Endodermal cell (in vitro differentiated cells): Measurements from ENCODE around the gene NUDT6. TPM values are rescaled to one million over a fixed set of nuclear protein-coding genes. Genes with fewer than 3 reads are reported as not detected.
A peak's percentile ranks its signal among the peaks of the same experiment; 100 is the strongest.

ENCODE experiments used
- DNase-seq: peaks from one replicate; pipeline ENCODE4 v3.0.0-alpha.2; 2017
- H3K27ac ChIP-seq: 2 replicates; pipeline ENCODE4 v1.5.1; 2013; ENCODE audit warnings: mild to moderate bottlenecking, low read depth, low read length, moderate library complexity
- H3K27me3 ChIP-seq: 2 replicates; pipeline ENCODE4 v1.6.1; 2013; ENCODE audit warnings: mild to moderate bottlenecking, low read length, moderate library complexity; ENCODE audit not compliant: insufficient read depth, control insufficient read depth, poor library complexity, severe bottlenecking
- H3K36me3 ChIP-seq: 2 replicates; pipeline ENCODE4 v1.7.0; 2013; ENCODE audit warnings: mild to moderate bottlenecking, low read length, moderate library complexity; ENCODE audit not compliant: control insufficient read depth, insufficient read depth
- H3K4me1 ChIP-seq: one replicate; pipeline ENCODE4 v1.7.0; 2013; ENCODE audit warnings: low read length; ENCODE audit not compliant: control insufficient read depth, insufficient read depth
- H3K4me3 ChIP-seq: 2 replicates; pipeline ENCODE4 v1.5.1; 2013; ENCODE audit warnings: mild to moderate bottlenecking, low read length, moderate library complexity
- H3K9ac ChIP-seq: 2 replicates; pipeline ENCODE4 v1.6.1; 2013; ENCODE audit warnings: mild to moderate bottlenecking, low read length, moderate library complexity; ENCODE audit not compliant: poor library complexity, severe bottlenecking; ENCODE audit errors: extremely low read depth
- H3K9me3 ChIP-seq: 2 replicates; pipeline ENCODE4 v1.6.1; 2013; ENCODE audit warnings: mild to moderate bottlenecking, low read length, moderate library complexity; ENCODE audit not compliant: control insufficient read depth
- H3K27ac Mint-ChIP-seq: 2 replicates; pipeline ENCODE4 v1.8.0; 2020; ENCODE audit warnings: mixed read lengths
- H3K27me3 Mint-ChIP-seq: 2 replicates; pipeline ENCODE4 v1.8.0; 2021; ENCODE audit warnings: mild to moderate bottlenecking, mixed read lengths; ENCODE audit not compliant: insufficient read depth
- H3K36me3 Mint-ChIP-seq: 2 replicates; pipeline ENCODE4 v1.8.0; 2020; ENCODE audit warnings: low read depth, mixed read lengths
- H3K4me1 Mint-ChIP-seq: 2 replicates; pipeline ENCODE4 v1.8.0; 2020; ENCODE audit warnings: mixed read lengths
- H3K4me3 Mint-ChIP-seq: 2 replicates; pipeline ENCODE4 v1.8.0; 2020; ENCODE audit warnings: mild to moderate bottlenecking, moderate library complexity, mixed read lengths
- H3K9me3 Mint-ChIP-seq: 2 replicates; pipeline ENCODE4 v1.8.0; 2020; ENCODE audit warnings: mild to moderate bottlenecking, mixed read lengths
- CTCF ChIP-seq: fragments of 200-600 bp; sonication (generic); conservative IDR thresholded peaks from 2 replicates; pipeline ENCODE4 v1.5.0; 2021; ENCODE audit warnings: antibody characterized with exemption, mild to moderate bottlenecking
- WGBS, 2 experiments: methylation state at CpG; one replicate each; pipeline versions ENCODE4 v1.1.5 to v1.1.7; 2013; ENCODE audit warnings: missing lambda C conversion rate in 2 of 2, mixed read lengths in 1 of 2; ENCODE audit not compliant: insufficient coverage in 1 of 2, insufficient read length in 1 of 2; 5-methylcytosine and 5-hydroxymethylcytosine counted together
- total RNA-seq, 2 donors: library from RNA; stranded (reverse); fragmentation: NEBNext Ultra II Directional in 1 of 2; extraction: Animal tissue kit (Norgen Biotek cat#: 25700) in 1 of 2; gene quantifications; 2 replicates in 1 of 2; 3 replicates in 1 of 2; pipeline ENCODE4 v1.2.1, GENCODE V29; 2021

Gene NUDT6
- total RNA-seq, 2 donors from 2014 or later, result 5.8 to 11.6 TPM

- Histone ChIP-seq H3K9me3 (no peaks in the 10 kb centered on the region), H3K9ac (no peak overlapping the region), H3K4me1 (no peaks in the 10 kb centered on the region), H3K4me3 (no peak overlapping the region), H3K27ac (no peak overlapping the region), H3K27me3 (no peaks in the 10 kb centered on the region), H3K36me3 (peaks cover 31% of the 10 kb centered on the region)
- DNase-seq, result no peak
- H3K4me1 Mint-ChIP-seq, result no peaks in the 10 kb centered on the region
- H3K27me3 Mint-ChIP-seq, result no peaks in the 10 kb centered on the region
- peaks cover 11% of the 10 kb centered on the region for H3K36me3 Mint-ChIP-seq
- H3K27ac Mint-ChIP-seq, result no peak overlapping the region
- H3K4me3 Mint-ChIP-seq, result no peak overlapping the region
- TF ChIP-seq CTCF, result no peak
- WGBS, 2 experiments, result 93% methylated on average over 1 of the region's 1 CpG; no CpG with 5 or more reads in 1 of the 2 experiments
- H3K9me3 Mint-ChIP-seq, result no peaks in the 10 kb centered on the region
These were observed 6.5 kb upstream of the NUDT6 start for GRCh38 chr4:122928930-122929329.

GRCh38 chr4:122922877-122923511, 597 bp upstream of the NUDT6 start:
- 0% methylated on average over 21 to 34 of the region's 34 CpGs for WGBS, 2 experiments
- no peaks in the 10 kb centered on the region for H3K27me3 Mint-ChIP-seq
- DNase-seq, result peak; percentile 94
- TF ChIP-seq CTCF, result no peak
- H3K4me3 Mint-ChIP-seq, result no peak overlapping the region
- H3K36me3 Mint-ChIP-seq, result no peaks in the 10 kb centered on the region
- H3K4me1 Mint-ChIP-seq, result peaks cover 9% of the 10 kb centered on the region
- Histone ChIP-seq H3K4me3 (peak overlapping the region; percentile 93), H3K9ac (peak overlapping the region; percentile 56), H3K9me3 (no peaks in the 10 kb centered on the region), H3K27me3 (no peaks in the 10 kb centered on the region), H3K27ac (peak overlapping the region; percentile 79), H3K36me3 (no peaks in the 10 kb centered on the region), H3K4me1 (no peaks in the 10 kb centered on the region)
- H3K27ac Mint-ChIP-seq, result peak overlapping the region; percentile 94
- no peaks in the 10 kb centered on the region for H3K9me3 Mint-ChIP-seq

- H3K4me1 Mint-ChIP-seq, result peaks cover 9% of the 10 kb centered on the region
- H3K9ac ChIP-seq, result peak overlapping the region; percentile 55
- no peaks in the 10 kb centered on the region for H3K27me3 Mint-ChIP-seq
- peak overlapping the region; percentile 93 for H3K4me3 ChIP-seq
- no peak overlapping the region for H3K4me3 Mint-ChIP-seq
- H3K27me3 ChIP-seq, result no peaks in the 10 kb centered on the region
- no peak for DNase-seq
- no peaks in the 10 kb centered on the region for H3K36me3 Mint-ChIP-seq
- no peaks in the 10 kb centered on the region for H3K9me3 ChIP-seq
- H3K27ac ChIP-seq, result no peak overlapping the region
- H3K4me1 ChIP-seq, result no peaks in the 10 kb centered on the region
- WGBS, 2 experiments, result 85 to 91% methylated on average over 5 of the region's 5 CpGs
- no peaks in the 10 kb centered on the region for H3K36me3 ChIP-seq
- H3K9me3 Mint-ChIP-seq, result no peaks in the 10 kb centered on the region
- no peak for TF ChIP-seq CTCF
- H3K27ac Mint-ChIP-seq, result no peak overlapping the region
These were observed 1.1 kb downstream of the NUDT6 start for GRCh38 chr4:122921300-122921699.
